ENCODE measurements around the gene ACCS. TPM values are rescaled to one million over a fixed set of nuclear protein-coding genes. Genes with fewer than 3 reads are reported as not detected.

Gene ACCS
- total RNA-seq, 1 experiment from 2014 or later = 7.5 TPM

- Mint-ChIP-seq H3K36me3 (ENCODE audit: insufficient read depth in 1 of 3, low read depth in 3 of 3) (no peaks in the 10 kb centered on the region), H3K9me3 (peaks cover 0 to 3% of the 10 kb centered on the region in 2 experiments; a peak in 1 of 5 replicates), H3K4me1 (no peaks in the 10 kb centered on the region), H3K4me3 (no peak overlapping the region), H3K27me3 (ENCODE audit: low read depth) (peaks cover 16% of the 10 kb centered on the region), H3K27ac (no peak overlapping the region)
- Histone ChIP-seq H3K4ac (ENCODE audit: low read depth, low read length) (no peak overlapping the region), H2BK20ac (ENCODE audit: low read depth, low read length, poor library complexity, severe bottlenecking) (no peak overlapping the region), H4K8ac (replicated peaks; ENCODE audit: insufficient read length, low read depth, low read length) (no peak overlapping the region), H3K23me2 (ENCODE audit: insufficient read length, low read depth, low read length, poor library complexity, severe bottlenecking) (no peaks in the 10 kb centered on the region), H3K4me1 (ENCODE audit: insufficient read depth, low read length) (no peaks in the 10 kb centered on the region), H2BK12ac (ENCODE audit: insufficient read length, low read depth, low read length) (no peak overlapping the region), H3K56ac (ENCODE audit: insufficient read length, low read depth, low read length) (no peak overlapping the region), H3K9me3 (ENCODE audit: control insufficient read depth, low read depth, low read length) (no peaks in the 10 kb centered on the region), H3K79me1 (ENCODE audit: insufficient read depth, low read depth, low read length, poor library complexity, severe bottlenecking) (no peaks in the 10 kb centered on the region), H3K27ac (ENCODE audit: insufficient read length, low read depth, low read length) (no peak overlapping the region), H3K4me2 (ENCODE audit: insufficient read depth, insufficient read length, low read length) (no peak overlapping the region), H2AK5ac (ENCODE audit: insufficient read length, low read length) (no peak overlapping the region), H3K18ac (ENCODE audit: insufficient read length, low read depth, low read length) (no peak overlapping the region), H4K91ac (ENCODE audit: insufficient read length, low read depth, low read length) (no peak overlapping the region), H2BK120ac (ENCODE audit: low read depth, low read length, poor library complexity, severe bottlenecking) (no peak overlapping the region), H2AFZ (ENCODE audit: low read length) (no peak overlapping the region), H2BK15ac (ENCODE audit: low read depth, low read length) (no peak overlapping the region), H3K23ac (ENCODE audit: insufficient read length, low read depth, low read length) (no peak overlapping the region), H4K20me1 (ENCODE audit: control insufficient read depth, insufficient read depth, insufficient read length) (no peaks in the 10 kb centered on the region), H2BK5ac (ENCODE audit: insufficient read length, low read length) (no peak overlapping the region), H3K14ac (ENCODE audit: insufficient read depth, low read length) (no peak overlapping the region), H3K9ac (ENCODE audit: extremely low read depth, insufficient read length, low read length) (no peak overlapping the region), H3K27me3 (ENCODE audit: insufficient read depth, low read length) (no peaks in the 10 kb centered on the region), H4K5ac (ENCODE audit: insufficient read length, low read depth, low read length) (no peak overlapping the region), H3K79me2 (ENCODE audit: insufficient read depth, low read length) (no peaks in the 10 kb centered on the region), H3T11ph (ENCODE audit: low read length) (no peak overlapping the region)
- peak; percentile 2 for DNase-seq
- WGBS (ENCODE audit: extremely low coverage, insufficient read length, low lambda C conversion rate) = no CpG with 5 or more reads among the region's 3 CpGs
- no peak for TF ChIP-seq CTCF (conservative IDR thresholded peaks at IDR 0.05)
These were observed 16.2 kb upstream of the ACCS start for GRCh38 chr11:44049832-44050231.

All from H9 (cell line).